Endothelial cell of umbilical vein (primary cell): ENCODE data around the gene ANKH. TPM values are rescaled to one million over a fixed set of nuclear protein-coding genes. Genes with fewer than 3 reads are reported as not detected.

Experiments used
- BruUV-seq: library from RNA; stranded (reverse); fragments of 400-500 nt; replicated peaks from 2 replicates; lab custom pipeline; 2021; lab: Mats Ljungman, UMichigan
- CTCF ChIA-PET: fragments of 300-600, 350-600 bp; sonication (Branson Sonifier 250); formaldehyde crosslinking; loops from one replicate; lab custom pipeline; 2021; ENCODE audit warnings: antibody characterized with exemption, inconsistent platforms; lab: Charles Lee
- POLR2A ChIA-PET: fragments of 300-600, 350-600 bp; sonication (Branson Sonifier 250); formaldehyde crosslinking; loops from one replicate; lab custom pipeline; 2021; ENCODE audit warnings: antibody characterized with exemption, inconsistent platforms; lab: Charles Lee
- DNase-seq: peaks from one replicate; pipeline ENCODE4 v3.0.0-alpha.2; 2011; ENCODE audit warnings: low read depth, low spot score
- FAIRE-seq: peaks from 2 replicates; lab custom pipeline; 2011; peaks lifted over from hg19 to GRCh38; lab: Jason Lieb, UNC
- H2AFZ ChIP-seq: 2 replicates; pipeline ENCODE4 v1.6.0; 2012; ENCODE audit warnings: low read depth, low read length, control low read depth, inconsistent platforms
- H3K27ac ChIP-seq: 2 replicates; pipeline ENCODE4 v1.5.1; 2011; ENCODE audit warnings: low read depth, mild to moderate bottlenecking, control low read depth, low read length, moderate library complexity; ENCODE audit not compliant: insufficient read depth
- H3K27me3 ChIP-seq, 2 experiments: 2 replicates each; pipeline versions ENCODE4 v1.6.0 to v1.6.1; 2011; ENCODE audit warnings: low read length in 2 of 2, mixed read lengths in 1 of 2; ENCODE audit not compliant: control insufficient read depth in 2 of 2, insufficient read depth in 2 of 2
- H3K36me3 ChIP-seq, 2 experiments: 2 replicates in 1 of 2; 3 replicates in 1 of 2; pipeline ENCODE4 v1.5.1; 2011; ENCODE audit warnings: low read length in 2 of 2, mild to moderate bottlenecking in 1 of 2, moderate library complexity in 1 of 2; ENCODE audit not compliant: control insufficient read depth in 2 of 2, insufficient read depth in 2 of 2; ENCODE audit errors: extremely low read depth in 1 of 2
- H3K4me1 ChIP-seq: 3 replicates; pipeline ENCODE4 v1.5.1; 2011; ENCODE audit warnings: mild to moderate bottlenecking, low read length; ENCODE audit not compliant: control insufficient read depth, insufficient read depth; ENCODE audit errors: extremely low read depth
- H3K4me2 ChIP-seq: 2 replicates; pipeline ENCODE4 v1.6.1; 2011; ENCODE audit warnings: low read length, control low read depth, mixed read lengths; ENCODE audit not compliant: insufficient read depth
- H3K4me3 ChIP-seq, 3 experiments: fragments of 200-600 bp in 1 of 3; sonication (generic), shearing (Covaris generic) in 1 of 3; replicated peaks in 1 of 3; 2 replicates each; pipeline ENCODE4 v1.5.1; 2011 to 2016; ENCODE audit warnings: control low read depth in 3 of 3, low read length in 3 of 3, mild to moderate bottlenecking in 2 of 3, inconsistent platforms in 1 of 3, low read depth in 1 of 3, moderate library complexity in 1 of 3; ENCODE audit not compliant: insufficient read depth in 1 of 3
- H3K79me2 ChIP-seq: 2 replicates; pipeline ENCODE4 v1.6.0; 2012; ENCODE audit warnings: low read length, inconsistent platforms; ENCODE audit not compliant: control insufficient read depth, insufficient read depth
- H3K9ac ChIP-seq: replicated peaks from 2 replicates; pipeline ENCODE3; 2011; ENCODE audit warnings: low read length, control low read depth; ENCODE audit not compliant: insufficient read depth; ENCODE audit errors: extremely low read depth
- H3K9me1 ChIP-seq: replicated peaks from 3 replicates; pipeline ENCODE4 v1.6.0; 2011; ENCODE audit warnings: mild to moderate bottlenecking, low read length; ENCODE audit not compliant: control insufficient read depth, insufficient read depth; ENCODE audit errors: extremely low read depth
- H3K9me3 ChIP-seq: replicated peaks from 2 replicates; pipeline ENCODE4 v1.5.1; 2012; ENCODE audit warnings: low read length, inconsistent platforms; ENCODE audit not compliant: control insufficient read depth, insufficient read depth
- H4K20me1 ChIP-seq: replicated peaks from 2 replicates; pipeline ENCODE3; 2011; ENCODE audit warnings: mild to moderate bottlenecking, low read length; ENCODE audit not compliant: control insufficient read depth, insufficient read depth; ENCODE audit errors: extremely low read depth
- CTCF ChIP-seq, 2 donors: IDR thresholded peaks; 1 replicate in 1 of 2; 2 replicates in 1 of 2; pipeline ENCODE4 v1.5.1; 2011; ENCODE audit warnings: low read length in 2 of 2, mild to moderate bottlenecking in 2 of 2, moderate library complexity in 2 of 2, control low read depth in 1 of 2, inconsistent platforms in 1 of 2, low read depth in 1 of 2; ENCODE audit not compliant: insufficient read depth in 1 of 2; ENCODE audit errors: extremely low read depth in 1 of 2
- EZH2 ChIP-seq: IDR thresholded peaks from 2 replicates; pipeline ENCODE4 v1.6.1; 2012; ENCODE audit warnings: borderline replicate concordance, low read depth, mild to moderate bottlenecking, moderate library complexity, low read length, inconsistent platforms; ENCODE audit not compliant: severe bottlenecking
- FOS ChIP-seq: IDR thresholded peaks from 2 replicates; pipeline ENCODE4 v1.6.1; 2011; ENCODE audit warnings: mild to moderate bottlenecking, low read length, moderate library complexity, borderline replicate concordance; ENCODE audit not compliant: insufficient read depth
- GATA2 ChIP-seq: IDR thresholded peaks from 2 replicates; pipeline ENCODE4 v1.7.0; 2011; ENCODE audit warnings: low read depth, mild to moderate bottlenecking, moderate library complexity, mixed read lengths, low read length; ENCODE audit not compliant: insufficient read length, insufficient read depth
- JUN ChIP-seq: IDR thresholded peaks from 2 replicates; pipeline ENCODE4 v1.6.1; 2011; ENCODE audit warnings: borderline replicate concordance, low read depth; ENCODE audit not compliant: insufficient read length, insufficient read depth
- MYC ChIP-seq: IDR thresholded peaks from one replicate; pipeline ENCODE4 v1.6.1; 2011; ENCODE audit warnings: mild to moderate bottlenecking, low read depth, low read length
- POLR2A ChIP-seq: IDR thresholded peaks from 2 replicates; pipeline ENCODE4 v1.6.1; 2012; ENCODE audit warnings: low read depth, mild to moderate bottlenecking, control low read depth, low read length
- POLR2AphosphoS5 ChIP-seq: IDR thresholded peaks from 2 replicates; pipeline ENCODE4 v1.6.1; 2012; ENCODE audit warnings: low read depth, mild to moderate bottlenecking, control low read depth, low read length, moderate library complexity; ENCODE audit not compliant: insufficient read depth
- dilution Hi-C: fragments of 300-500 bp; cut with MboI; formaldehyde crosslinking; loops from one replicate; pipeline ENCODE4 v1.15.0; 2019; ENCODE audit warnings: low sequenced_read_pairs; ENCODE audit not compliant: extremely low pct_ligation_motif_present
- intact Hi-C: fragments of 100-400 bp; cut with micrococcal nuclease; formaldehyde crosslinking; loops from one replicate; pipeline ENCODE4 v1.10.0; 2022
- polyA plus RNA-seq, 4 experiments: library from polyadenylated mRNA; depleted of rRNA in 3 of 4; stranded (reverse) in 3 of 4; unstranded in 1 of 4; fragments of >200 nt; gene quantifications; 2 replicates each; pipeline versions ENCODE4 v1.2.1 to v1.2.3, GENCODE V29; 2011 to 2012; ENCODE audit warnings: missing spikeins in 1 of 4
- total RNA-seq: library from RNA; stranded (reverse); gene quantifications from 2 replicates; pipeline ENCODE4 v1.2.3, GENCODE V29; 2021
- TF ChIP-seq, protein P1 (sequence below): IDR thresholded peaks from 2 replicates; pipeline ENCODE4 v1.6.1; 2011; ENCODE audit not compliant: insufficient read depth, insufficient read length

The ANKH gene
- total and polyA plus RNA-seq, 2 donors (not counting 3 experiments of a cell fraction or from before 2014, with no cell fraction given): 12.7 to 31.4 TPM

DNA sequence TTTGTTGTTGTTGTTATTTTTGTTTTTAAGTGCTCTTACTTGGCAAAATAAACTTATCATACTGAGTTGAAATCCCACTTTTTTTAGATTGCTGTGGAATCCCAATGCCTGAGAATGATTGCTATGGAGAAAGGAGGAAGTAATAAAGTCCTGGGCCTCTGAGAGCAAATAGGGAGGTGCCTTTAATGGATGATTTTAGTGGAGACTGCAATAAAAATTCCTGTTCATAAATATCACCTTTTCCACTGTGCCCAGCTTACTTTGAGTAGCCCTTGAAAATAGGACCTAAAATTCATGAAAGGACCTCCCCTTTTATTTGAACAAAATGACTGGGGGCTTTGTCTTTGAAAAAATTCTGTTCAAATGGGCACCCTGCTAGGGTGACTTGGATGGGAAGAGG is 21.8 kb upstream of the ANKH start:
- no peak overlapping the region for H2AFZ ChIP-seq
- DNase-seq (no peak), FAIRE-seq (no peak)
- no peak overlapping the region for H3K9ac ChIP-seq
- dilution Hi-C loops: no loop called here
- TF ChIP-seq POLR2AphosphoS5: no peak
- TF ChIP-seq, protein P1, sequence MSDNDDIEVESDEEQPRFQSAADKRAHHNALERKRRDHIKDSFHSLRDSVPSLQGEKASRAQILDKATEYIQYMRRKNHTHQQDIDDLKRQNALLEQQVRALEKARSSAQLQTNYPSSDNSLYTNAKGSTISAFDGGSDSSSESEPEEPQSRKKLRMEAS: no peak
- no peak for TF ChIP-seq CTCF (IDR thresholded peaks at IDR 0.05; ENCODE audit: extremely low read depth in 1 of 2, insufficient read depth in 1 of 2, low read depth in 1 of 2, low read length in 2 of 2)
- TF ChIP-seq GATA2: no peak
- TF ChIP-seq JUN: no peak
- TF ChIP-seq POLR2A: no peak
- TF ChIP-seq MYC: no peak
- TF ChIP-seq FOS: no peak
- no peak for TF ChIP-seq EZH2
- H3K4me2 ChIP-seq: no peak overlapping the region
- no peaks in the 10 kb centered on the region for H3K27me3 ChIP-seq
- ChIA-PET POLR2A (no interaction called here), CTCF (interaction anchor here (1.6 kb wide), 1 partner anchor 166 kb away, joined by 4 read pairs; no protein-coding TSS in a partner anchor)
- H3K9me1 ChIP-seq: no peaks in the 10 kb centered on the region
- no peak overlapping the region for H3K4me3 ChIP-seq
- H3K27ac ChIP-seq: no peak overlapping the region
- no peaks in the 10 kb centered on the region for H3K4me1 ChIP-seq
- no peaks in the 10 kb centered on the region for H3K79me2 ChIP-seq
- H4K20me1 ChIP-seq: no peaks in the 10 kb centered on the region
- BruUV-seq: no TSS peak
- no peaks in the 10 kb centered on the region for H3K36me3 ChIP-seq
- no peaks in the 10 kb centered on the region for H3K9me3 ChIP-seq
- intact Hi-C loops: no loop called here
